ENCODE results near the gene CFAP221.

Gene CFAP221

GRCh38 chr2:119699016-119699606 is 154.9 kb downstream of the CFAP221 start:
- DNase-seq (ENCODE audit: low read depth in 2 of 2) = no peak

DNA sequence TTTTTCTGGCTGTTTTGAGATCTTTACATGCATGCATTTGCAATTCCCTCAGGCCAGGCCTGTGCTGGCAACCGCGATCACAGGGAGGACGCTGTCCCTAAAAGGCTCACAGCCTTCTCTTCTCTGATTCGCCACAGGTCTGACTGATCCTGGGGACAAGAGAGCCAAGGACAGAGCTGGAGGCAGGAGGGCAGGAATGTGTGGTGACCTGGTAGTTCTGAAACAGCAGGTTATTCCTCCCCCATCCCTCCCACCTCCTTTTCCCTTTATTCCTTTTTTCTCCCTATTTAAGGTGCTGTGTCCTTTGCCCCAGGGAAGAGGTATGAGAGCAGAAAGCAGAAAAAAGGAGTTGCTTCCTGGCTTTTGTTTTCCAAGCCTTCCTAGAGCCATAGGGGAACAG is 156.6 kb downstream of the CFAP221 start:
- no peak for DNase-seq (ENCODE audit: low read depth in 2 of 2)

- no peak for DNase-seq (ENCODE audit: low read depth in 2 of 2)
Observed at GRCh38 chr2:119701352-119701751, 157.1 kb downstream of the CFAP221 start.

GRCh38 chr2:119702203-119702917 is 158.1 kb downstream of the CFAP221 start:
- DNase-seq (ENCODE audit: low read depth in 2 of 2) = no peak

DNA sequence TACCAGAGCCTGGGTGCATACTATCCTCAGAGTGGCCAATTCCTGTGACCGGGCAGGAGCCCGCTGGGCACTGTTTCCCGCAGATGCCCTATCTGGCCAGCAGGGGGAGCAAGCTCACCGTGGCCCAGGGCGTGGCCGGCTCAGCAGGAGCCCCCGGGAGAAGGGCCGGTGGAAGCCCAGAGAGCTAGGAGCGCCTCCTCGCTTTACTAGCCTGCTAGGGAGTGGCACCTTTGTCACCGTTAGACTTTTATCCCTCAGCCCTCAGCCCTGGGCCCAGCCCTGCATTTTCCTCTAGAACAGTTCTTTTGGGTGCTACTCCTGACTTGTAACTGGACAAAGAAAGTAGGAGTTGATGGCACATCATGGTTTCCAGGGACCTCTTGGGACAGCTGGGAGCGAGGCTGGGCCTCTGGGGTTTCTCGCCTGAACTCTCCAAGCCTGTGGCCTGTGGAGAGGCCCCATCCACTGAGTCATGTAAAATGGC is 158.7 kb downstream of the CFAP221 start:
- DNase-seq (ENCODE audit: low read depth in 2 of 2) = peak in 1 of 2 experiments; percentile 16

DNA sequence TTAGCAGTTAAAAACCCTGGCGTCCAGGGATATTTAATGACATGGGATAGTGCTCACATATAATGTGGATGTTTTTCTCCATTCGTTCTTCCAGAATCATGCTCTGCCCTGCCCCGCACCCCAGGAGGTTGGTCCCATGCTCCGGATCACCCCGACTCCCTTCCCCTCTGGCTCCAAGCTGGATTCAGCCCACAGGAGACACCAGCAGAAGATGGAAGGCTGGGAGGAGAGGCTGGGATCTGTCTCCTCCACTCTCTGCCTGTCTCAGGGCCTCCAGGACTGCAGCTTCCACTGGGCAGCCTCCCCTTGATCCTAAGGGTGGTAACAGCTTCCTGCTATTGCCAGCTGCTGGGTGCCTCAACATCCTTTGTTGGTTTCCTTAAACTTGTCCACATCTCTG is 159.3 kb downstream of the CFAP221 start:
- no peak for DNase-seq (ENCODE audit: low read depth in 2 of 2)

DNA sequence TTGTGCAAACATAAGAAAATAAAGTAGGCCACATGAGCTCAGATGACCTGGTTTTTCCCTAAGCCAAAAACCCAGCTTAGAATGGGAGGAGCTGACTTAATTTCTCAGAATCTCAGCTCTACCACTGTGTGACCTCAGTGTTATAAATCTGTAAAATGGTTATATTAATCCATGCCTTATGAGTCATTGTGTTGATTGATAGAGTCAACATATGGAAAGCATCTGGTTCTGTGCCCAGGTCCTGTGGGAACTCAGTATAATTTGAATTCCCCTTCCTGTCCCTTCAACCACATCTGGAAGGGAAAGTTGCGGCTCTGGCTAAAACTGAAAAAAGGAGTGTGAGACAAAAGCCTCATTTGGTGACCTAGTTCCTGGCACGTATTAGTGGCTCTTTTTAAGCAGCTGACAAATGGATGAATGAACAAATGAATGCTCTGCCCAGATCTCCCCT is 160.4 kb downstream of the CFAP221 start:
- DNase-seq (ENCODE audit: low read depth in 2 of 2) = peak; percentile 58 to 60

DNA sequence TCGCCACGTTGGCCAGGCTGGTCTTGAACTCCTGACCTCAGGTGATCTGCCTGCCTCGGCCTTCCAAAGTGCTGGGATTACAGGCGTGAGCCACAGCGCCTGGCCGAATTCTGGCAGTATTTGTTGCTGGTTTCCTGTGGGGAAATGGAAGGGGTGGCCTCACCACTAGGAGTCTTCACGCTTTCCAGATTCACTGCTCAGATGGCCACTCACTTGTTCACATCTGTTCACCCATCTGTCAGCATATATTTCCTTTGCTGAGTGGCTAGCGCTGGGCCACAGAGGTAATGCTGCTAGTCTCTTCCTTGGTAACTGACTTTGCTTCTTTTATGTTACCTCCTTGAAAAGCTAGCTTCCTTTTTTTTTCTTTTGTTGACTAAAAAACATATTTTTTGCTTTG is 162.0 kb downstream of the CFAP221 start:
- DNase-seq (ENCODE audit: low read depth in 2 of 2) = no peak

All from fibroblast of skin of left quadriceps (primary cell).